HL-60 (cell line): ENCODE measurements around the gene TMEM82.
A peak's percentile ranks its signal among the peaks of the same experiment; 100 is the strongest.

Experiments used
- DNase-seq, 2 experiments: peaks; one replicate each; pipeline ENCODE4 v3.0.0-alpha.2; 2010 to 2020; ENCODE audit warnings: low read depth in 1 of 2, low spot score in 1 of 2
- H3K27ac ChIP-seq: fragments of 250-450 bp; sonication (Bioruptor Pico); replicated peaks from 2 replicates; pipeline ENCODE4 v1.5.1; 2020; ENCODE audit warnings: mild to moderate bottlenecking, moderate library complexity
- H3K27me3 ChIP-seq: fragments of 250-450 bp; sonication (Bioruptor Pico); 2 replicates; pipeline ENCODE4 v1.5.1; 2021; ENCODE audit warnings: mild to moderate bottlenecking, moderate library complexity; ENCODE audit not compliant: insufficient read depth, poor library complexity, severe bottlenecking
- H3K4me3 ChIP-seq: replicated peaks from 2 replicates; pipeline ENCODE4 v1.5.1; 2011; ENCODE audit warnings: mild to moderate bottlenecking, control low read depth, low read length; ENCODE audit not compliant: insufficient read depth
- CTCF ChIP-seq: IDR thresholded peaks from one replicate; pipeline ENCODE4 v1.5.1; 2011; ENCODE audit warnings: low read length, control low read depth, inconsistent platforms; ENCODE audit not compliant: insufficient read depth
- GABPA ChIP-seq: IDR thresholded peaks from 2 replicates; pipeline ENCODE4 v1.6.1; 2012; ENCODE audit warnings: low read depth
- POLR2AphosphoS5 ChIP-seq: IDR thresholded peaks from 2 replicates; pipeline ENCODE4 v1.6.1; 2012; ENCODE audit warnings: low read depth
- REST ChIP-seq: IDR thresholded peaks from 2 replicates; pipeline ENCODE4 v1.6.1; 2012; ENCODE audit warnings: low read depth; ENCODE audit not compliant: insufficient replicate concordance
- SPI1 ChIP-seq: IDR thresholded peaks from 2 replicates; pipeline ENCODE4 v1.6.1; 2012; ENCODE audit warnings: low read depth, mild to moderate bottlenecking, borderline replicate concordance

TMEM82 gene

GRCh38 chr1:15786581-15786980 is 44.3 kb downstream of the TMEM82 start:
- TF ChIP-seq REST, result no peak
- no peak for TF ChIP-seq SPI1
- no peak for TF ChIP-seq GABPA
- no peak for TF ChIP-seq CTCF
- no peak for TF ChIP-seq POLR2AphosphoS5
- DNase-seq, result no peak

GRCh38 chr1:15788624-15789301 is 46.5 kb downstream of the TMEM82 start:
- Histone ChIP-seq H3K27me3 (no peaks in the 10 kb centered on the region), H3K27ac (no peak overlapping the region), H3K4me3 (no peak overlapping the region)
- TF ChIP-seq SPI1 (peak; percentile 34; the same call in 1 of the 2 replicates), POLR2AphosphoS5 (no peak)
- DNase-seq, result no peak

More at GRCh38 chr1:15786581-15786980, 44.3 kb downstream of the TMEM82 start:
- Histone ChIP-seq H3K27ac (no peak overlapping the region), H3K4me3 (no peak overlapping the region), H3K27me3 (no peaks in the 10 kb centered on the region)

GRCh38 chr1:15796086-15796462 is 53.8 kb downstream of the TMEM82 start:
- no peak for DNase-seq
- no peak for TF ChIP-seq SPI1
- no peak for TF ChIP-seq POLR2AphosphoS5
- no peak for TF ChIP-seq CTCF
- no peak for TF ChIP-seq REST
- TF ChIP-seq GABPA, result no peak
- no peak overlapping the region for H3K27ac ChIP-seq
- H3K4me3 ChIP-seq, result no peak overlapping the region
- no peaks in the 10 kb centered on the region for H3K27me3 ChIP-seq
